Fibroblast of upper back skin (primary cell): ENCODE results near the gene SUSD6.
"Not testable (repeated sequence)": the region's sequence is repeated elsewhere in the genome, so short reads cannot be mapped to it uniquely, and the experiment has no call there.

Source experiments
- DNase-seq: peaks from one replicate; pipeline ENCODE4 v3.0.0-alpha.2; 2013

SUSD6 gene

DNA sequence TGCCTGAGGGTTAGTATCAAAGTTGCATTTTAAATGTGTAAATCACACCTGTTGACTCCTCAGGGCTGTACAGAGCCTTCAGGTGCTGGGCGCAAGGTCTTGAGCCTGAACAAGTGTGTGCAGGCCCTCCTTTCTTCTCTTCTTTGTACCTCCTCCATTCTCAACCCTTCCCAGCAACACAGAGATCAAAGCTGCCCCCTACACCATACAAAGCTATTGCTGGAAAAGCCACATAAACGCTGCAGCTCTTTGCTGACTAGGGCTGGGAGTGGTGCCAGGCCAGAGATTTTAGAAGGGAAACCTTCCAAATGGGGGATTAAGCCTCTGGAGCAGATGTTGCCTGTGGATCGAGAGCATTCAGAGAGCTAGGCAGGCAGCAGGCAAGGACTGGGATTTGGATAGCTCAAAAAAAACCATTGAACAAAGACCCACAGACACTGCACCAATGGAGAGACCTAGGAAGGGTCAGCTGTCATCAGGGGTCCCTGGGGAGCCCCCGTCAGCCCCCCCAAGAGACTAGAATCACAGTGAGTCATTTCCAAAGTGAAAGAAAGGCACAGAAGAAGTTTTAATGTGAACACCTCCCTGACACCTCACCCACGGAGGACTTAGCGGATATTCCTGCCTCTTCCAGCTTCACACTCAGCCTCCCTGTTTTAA is 18.2 kb upstream of the SUSD6 start:
- peak; percentile 91 for DNase-seq

GRCh38 chr14:69594846-69595245 is 16.6 kb upstream of the SUSD6 start:
- DNase-seq = no peak

DNA sequence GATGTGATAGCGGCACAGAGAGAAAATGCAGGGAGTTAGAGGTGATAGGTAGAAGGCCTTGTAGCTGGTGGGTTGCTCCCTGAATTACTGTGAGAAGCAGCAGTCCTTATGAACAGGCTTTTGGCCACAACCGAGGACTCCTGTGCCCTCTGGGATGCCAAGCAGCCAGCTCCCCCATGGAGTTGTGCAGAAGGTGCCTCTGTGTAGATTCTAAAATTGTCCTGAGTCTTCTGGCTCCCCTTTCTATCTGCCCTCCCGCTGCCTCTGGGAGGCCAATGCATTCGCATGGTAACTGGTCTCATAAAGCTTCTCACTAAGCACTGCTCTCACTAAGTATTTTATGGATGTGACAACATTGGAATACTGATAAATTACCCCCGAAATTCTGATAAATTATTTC is 16.1 kb upstream of the SUSD6 start:
- no peak for DNase-seq

- DNase-seq = not testable (repeated sequence)
These were observed 12.0 kb upstream of the SUSD6 start for GRCh38 chr14:69599431-69599830.

GRCh38 chr14:69600304-69600891 is 11.0 kb upstream of the SUSD6 start:
- no peak for DNase-seq

DNA sequence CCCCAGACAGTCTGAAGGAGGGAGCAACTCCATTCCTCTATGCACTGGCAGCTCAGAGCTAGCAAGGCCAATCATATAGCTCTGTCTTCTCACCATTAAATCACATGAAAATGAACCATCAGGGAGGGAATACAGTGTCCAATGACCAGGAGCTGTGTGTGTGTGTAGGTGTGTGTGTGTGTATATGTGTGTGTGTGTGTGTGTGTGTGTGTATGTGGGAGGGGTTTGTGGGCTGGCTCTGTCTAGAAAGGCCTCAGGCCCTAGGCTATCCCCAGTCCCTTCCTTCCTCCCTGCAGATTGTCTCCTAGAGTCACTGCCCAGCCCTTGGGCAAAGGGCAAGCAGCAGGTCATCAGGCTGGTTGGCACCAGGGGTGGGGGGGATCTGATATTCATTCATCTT is 5.7 kb upstream of the SUSD6 start:
- DNase-seq = no peak

DNA sequence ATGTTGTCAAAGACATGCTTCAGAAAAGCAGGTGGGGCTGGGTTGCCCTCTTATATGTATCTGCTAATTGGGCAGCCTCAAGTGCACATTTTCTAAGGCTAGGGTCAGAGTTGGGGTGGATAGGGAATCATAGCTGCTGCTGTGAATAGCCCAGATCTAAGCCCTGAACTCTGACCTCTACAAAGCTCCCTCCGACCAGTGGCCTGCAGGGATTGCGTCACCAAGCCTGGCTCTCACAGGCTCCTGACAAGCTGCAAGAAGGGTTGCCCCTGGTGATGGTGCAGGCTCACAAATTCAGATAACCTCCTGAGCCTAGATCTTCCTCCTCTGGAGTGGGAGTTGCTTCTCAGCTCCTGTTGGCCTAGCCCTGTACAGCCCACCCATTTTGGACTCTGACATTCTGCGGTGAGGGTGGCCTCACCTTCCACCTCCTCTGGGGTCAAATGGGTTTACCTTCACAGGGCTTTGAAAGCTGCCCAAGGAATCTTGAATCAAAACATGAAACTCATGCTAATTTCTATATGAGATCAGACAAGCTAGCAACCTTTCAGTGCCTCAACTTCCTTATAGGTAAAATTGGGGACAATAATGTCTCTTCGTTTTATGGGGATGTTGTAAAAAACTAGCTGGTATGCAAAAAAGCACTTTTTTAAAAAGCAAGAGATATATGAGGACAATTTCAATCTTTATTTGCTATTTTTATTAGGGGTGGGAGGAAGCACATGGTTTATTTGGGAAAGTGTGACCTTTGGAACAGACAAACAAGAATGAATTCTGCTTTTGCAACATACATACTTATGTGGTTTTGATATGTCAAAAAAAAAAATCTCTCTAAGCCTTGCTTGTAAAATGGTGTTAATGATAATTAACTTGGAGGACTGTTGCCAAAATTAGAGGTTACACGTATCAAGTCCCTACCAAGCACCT is 4.9 kb upstream of the SUSD6 start:
- no peak for DNase-seq

DNA sequence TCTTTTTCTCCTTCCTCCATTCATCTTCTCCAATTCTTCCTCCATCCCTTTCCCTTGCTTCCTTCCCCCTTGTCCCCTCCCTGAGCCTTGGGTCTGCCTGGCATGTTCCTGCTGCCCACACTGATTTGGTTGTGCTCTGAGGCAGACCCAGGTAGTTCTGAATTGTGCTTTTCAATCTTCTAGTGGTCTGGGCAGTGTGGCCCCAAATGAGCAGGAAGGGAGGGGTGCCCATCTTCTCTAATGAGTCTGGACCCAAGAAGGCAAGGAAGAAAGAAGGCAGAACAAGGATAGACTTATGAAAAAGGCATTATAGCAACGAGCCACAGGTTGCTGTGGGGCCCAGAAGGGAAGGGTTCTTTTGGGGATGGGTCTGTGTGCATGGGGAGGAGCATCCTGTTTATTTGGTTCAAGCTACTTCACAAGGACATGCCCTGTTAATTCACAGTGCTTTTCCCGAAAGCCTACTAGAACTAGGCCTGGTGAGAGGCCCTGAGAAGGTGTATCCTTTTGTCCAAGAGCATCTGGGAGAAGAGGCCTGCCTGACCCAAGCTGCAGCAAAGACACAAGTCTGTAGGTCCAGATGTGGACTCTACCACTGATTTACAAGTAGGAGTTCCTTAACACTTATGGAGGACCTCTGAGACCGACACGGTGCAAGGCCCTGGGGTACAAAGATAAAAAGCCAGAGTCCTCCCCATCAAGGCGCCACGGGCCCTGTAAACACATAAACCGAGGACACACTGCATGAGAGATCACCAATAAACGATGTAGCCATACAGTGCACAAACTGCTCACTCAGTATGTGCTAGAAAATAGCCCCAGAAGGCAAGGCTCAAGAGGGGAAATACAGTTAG is 1.1 kb upstream of the SUSD6 start:
- DNase-seq = no peak

DNA sequence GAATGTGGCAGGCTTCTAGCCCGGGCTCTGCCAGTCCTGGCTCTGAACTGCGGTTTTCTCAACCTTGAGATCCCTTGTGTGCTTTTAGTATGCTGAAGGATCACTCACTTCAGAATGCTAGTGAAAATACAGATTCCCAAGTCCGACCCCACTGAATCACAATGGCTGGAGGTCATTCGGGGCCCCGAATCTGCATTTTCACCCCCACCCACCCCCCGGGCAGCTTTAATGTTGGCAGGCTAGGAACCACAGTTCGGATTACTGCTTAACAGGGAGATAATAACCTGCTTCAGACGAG is 573 bp upstream of the SUSD6 start:
- no peak for DNase-seq

GRCh38 chr14:69612014-69612782 is 802 bp downstream of the SUSD6 start:
- DNase-seq = no peak

GRCh38 chr14:69612783-69613130 is 1.4 kb downstream of the SUSD6 start:
- no peak for DNase-seq

- no peak for DNase-seq
These were observed 2.1 kb downstream of the SUSD6 start for GRCh38 chr14:69613312-69614073.

DNA sequence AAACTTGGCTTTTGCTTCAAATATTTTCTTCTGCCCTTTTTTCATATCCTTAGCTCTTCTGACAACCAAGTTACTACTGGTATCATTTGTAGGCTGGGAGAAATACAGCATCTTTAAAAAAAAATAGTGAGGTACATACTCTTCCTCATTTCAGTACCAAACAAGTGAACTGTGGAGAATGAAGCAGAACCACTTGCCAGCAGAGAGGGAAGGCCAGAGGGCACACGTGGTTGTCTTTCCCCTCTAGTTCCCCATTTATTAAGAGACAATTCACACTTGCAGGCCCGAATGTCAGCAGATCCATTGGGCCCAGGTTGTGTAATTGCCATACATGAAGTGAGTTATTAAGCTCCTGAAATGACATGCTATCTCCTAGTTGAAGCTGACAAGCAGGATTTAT is 3.2 kb downstream of the SUSD6 start:
- no peak for DNase-seq

GRCh38 chr14:69615121-69615495 is 3.7 kb downstream of the SUSD6 start:
- no peak for DNase-seq

GRCh38 chr14:69615496-69616407 is 4.4 kb downstream of the SUSD6 start:
- DNase-seq = peak; percentile 89

- DNase-seq = no peak
These were observed 5.0 kb downstream of the SUSD6 start for GRCh38 chr14:69616408-69616773.

DNA sequence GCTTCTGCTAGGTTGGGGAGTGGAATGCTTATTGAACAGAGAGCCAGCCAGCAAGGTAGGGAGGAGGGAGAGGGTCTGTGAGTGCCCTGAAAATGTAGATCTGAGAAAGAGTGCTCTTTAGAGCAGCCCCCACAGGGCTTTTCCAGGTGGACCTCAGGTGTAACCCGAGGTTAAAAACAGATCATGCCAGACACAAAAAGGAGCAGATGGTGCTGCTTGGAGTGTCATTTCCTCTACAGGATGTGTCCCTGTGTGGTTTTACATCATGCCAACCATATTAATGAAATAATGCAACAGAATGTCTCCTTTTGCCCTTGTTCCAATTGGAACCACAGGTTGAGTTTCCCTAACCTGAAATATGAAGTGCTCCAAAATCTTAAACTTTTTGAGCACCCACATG is 6.4 kb downstream of the SUSD6 start:
- no peak for DNase-seq

DNA sequence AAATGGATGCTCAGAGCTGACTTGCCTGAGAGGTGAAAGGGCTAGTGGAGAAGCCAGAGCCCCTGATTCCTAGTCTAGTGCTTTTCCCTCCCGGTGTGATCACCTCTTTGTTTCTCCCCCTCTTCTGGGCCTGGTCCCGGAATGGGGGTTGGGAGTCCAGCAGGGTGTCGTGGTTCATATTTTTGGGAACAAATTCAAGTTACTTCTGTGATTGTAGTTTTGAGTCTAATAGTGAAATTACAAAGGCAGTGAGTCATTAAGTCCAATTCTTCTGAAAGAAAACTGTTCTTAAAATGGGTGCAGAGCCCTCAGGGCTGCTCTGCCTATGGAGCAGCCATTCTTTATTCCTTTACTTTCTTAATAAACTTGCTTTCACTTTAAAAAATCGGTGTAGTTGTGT is 7.6 kb downstream of the SUSD6 start:
- DNase-seq = peak; percentile 57

DNA sequence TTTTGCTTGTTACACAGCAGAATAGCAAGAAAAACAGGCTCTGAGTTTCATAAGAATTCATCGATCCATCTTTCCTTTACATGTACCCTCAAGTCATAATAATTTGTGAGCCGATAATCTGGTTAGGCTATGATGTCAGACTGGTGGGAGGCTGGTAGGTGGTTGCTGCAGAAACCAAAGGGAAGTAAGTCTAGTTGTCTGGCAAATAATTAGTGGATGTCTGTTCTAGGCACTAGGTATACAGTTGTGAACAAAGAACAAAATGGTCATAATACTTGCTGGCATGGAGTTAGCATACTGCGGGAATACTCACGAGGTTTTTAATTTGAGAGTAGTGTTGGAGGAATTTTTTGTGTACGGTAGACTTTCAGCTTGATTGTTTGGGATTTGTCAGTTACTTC is 8.8 kb downstream of the SUSD6 start:
- DNase-seq = no peak

- no peak for DNase-seq
These were observed 9.6 kb downstream of the SUSD6 start for GRCh38 chr14:69620981-69621380.

GRCh38 chr14:69624136-69624535 is 12.7 kb downstream of the SUSD6 start:
- no peak for DNase-seq
